HG03060 (cell line): ENCODE data around the gene B9D2.
"Not testable (repeated sequence)": the region's sequence is repeated elsewhere in the genome, so short reads cannot be mapped to it uniquely, and the experiment has no call there.

Source experiments
- ATAC-seq: cut with Tn5 transposase; IDR thresholded peaks from one replicate; pipeline ENCODE4 v1.9.1; 2021; ENCODE audit warnings: low read depth, moderate number of reproducible peaks; ENCODE audit not compliant: unreplicated experiment

Gene B9D2, protein sequence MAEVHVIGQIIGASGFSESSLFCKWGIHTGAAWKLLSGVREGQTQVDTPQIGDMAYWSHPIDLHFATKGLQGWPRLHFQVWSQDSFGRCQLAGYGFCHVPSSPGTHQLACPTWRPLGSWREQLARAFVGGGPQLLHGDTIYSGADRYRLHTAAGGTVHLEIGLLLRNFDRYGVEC

GRCh38 chr19:41363753-41364523 is at the start of gene B9D2:
TSS of gene B9D2 (minus strand) at chr19:41364149. CDS start at chr19:41363519, 630 bp downstream.
- ATAC-seq: peak; percentile 82

GRCh38 chr19:41412953-41413352 is 49.0 kb upstream of the B9D2 start:
- no peak for ATAC-seq

- no peak for ATAC-seq
These were observed 48.0 kb upstream of the B9D2 start for GRCh38 chr19:41411968-41412265.

DNA sequence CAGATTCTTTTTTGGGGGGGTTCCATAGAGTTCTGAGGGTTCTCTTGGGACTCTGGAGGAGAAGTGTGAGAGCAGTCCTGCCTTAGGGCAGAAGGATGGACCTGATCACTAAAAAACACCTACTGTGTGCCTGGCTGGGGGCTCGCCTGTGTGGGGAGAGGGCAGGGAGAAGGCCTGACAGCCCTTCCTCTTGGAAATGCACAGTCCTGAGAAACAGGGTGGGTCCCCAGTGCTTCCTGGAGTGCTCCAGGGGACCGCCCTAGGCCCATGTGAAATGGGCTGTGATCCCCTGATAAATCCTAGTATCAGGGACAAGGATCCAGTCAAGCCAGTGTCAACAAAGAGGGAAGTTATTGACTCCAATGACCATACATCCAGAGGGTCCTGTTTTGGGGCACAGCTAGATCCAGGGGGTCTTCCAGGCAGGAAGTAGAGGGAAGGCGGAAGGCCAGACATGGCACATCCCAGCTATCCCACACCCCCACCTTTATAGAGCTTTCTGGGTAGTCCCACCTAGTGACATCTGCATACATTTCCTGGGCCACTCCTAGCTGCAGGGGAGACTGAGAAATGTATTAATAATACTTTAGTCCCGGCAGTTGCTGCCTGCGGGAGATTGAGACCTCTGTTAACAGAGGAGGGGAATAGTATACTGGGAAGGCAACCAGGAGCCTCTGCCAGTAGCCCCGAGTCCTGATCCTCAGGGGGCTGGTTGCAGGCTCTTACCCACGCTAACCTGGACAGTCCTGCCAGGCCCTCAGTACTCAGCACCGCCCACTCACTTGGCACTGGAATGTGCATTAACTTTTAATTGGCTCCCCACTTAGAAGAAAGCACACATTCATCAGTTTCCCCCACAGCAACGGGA is 47.4 kb upstream of the B9D2 start:
- ATAC-seq: no peak

DNA sequence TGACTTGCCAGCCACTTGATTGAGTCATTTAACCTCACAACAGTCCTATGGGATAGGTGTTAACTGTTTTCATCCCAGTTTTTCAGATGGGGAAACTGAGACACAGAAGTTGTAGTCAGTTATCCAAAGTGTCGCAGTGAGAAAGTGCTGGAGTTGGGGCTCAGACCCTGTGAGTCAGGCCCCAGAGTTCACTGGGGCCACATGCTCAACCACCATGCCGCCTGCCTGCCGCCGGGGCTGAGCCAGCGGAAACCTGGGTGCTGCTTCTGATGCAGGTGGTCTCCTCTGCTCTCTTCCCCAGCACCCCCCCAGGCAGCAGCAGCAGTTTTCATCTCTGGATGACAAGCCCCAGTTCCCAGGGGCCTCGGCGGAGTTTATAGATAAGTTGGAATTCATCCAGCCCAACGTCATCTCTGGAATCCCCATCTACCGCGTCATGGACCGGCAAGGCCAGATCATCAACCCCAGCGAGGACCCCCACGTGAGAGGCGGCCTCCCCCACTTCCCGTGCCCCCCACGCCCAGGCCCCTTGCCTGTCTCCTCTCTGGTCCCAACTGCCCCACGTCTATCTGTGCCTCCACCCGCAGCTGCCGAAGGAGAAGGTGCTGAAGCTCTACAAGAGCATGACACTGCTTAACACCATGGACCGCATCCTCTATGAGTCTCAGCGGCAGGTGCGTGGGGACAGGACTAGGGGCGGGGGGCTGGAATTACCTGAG is 46.5 kb upstream of the B9D2 start:
- ATAC-seq: no peak

- ATAC-seq: no peak
These were observed 45.3 kb upstream of the B9D2 start for GRCh38 chr19:41409288-41409687.

- not testable (repeated sequence) for ATAC-seq
These were observed 44.9 kb upstream of the B9D2 start for GRCh38 chr19:41408846-41409245.

GRCh38 chr19:41408256-41408655 is 44.3 kb upstream of the B9D2 start:
- no peak for ATAC-seq

DNA sequence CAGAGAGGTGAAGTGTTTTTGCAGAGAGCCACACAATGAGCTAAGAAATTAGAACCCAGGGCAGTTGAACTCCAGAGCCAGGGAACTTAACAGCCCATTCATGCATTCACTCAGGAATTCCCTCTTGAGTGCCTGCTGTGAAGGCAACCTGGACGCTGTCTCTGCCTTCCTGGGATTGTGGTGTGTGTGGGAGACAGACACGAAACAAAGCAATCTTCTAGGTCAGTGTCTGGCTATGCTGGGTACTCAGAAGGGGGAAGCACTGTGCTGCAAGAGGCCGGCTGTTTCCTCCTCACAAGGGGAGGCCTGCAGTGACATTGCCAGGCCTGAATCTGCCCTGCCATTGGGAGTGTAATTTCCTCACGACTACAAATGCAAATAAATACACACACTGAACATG is 43.3 kb upstream of the B9D2 start:
- ATAC-seq: no peak

DNA sequence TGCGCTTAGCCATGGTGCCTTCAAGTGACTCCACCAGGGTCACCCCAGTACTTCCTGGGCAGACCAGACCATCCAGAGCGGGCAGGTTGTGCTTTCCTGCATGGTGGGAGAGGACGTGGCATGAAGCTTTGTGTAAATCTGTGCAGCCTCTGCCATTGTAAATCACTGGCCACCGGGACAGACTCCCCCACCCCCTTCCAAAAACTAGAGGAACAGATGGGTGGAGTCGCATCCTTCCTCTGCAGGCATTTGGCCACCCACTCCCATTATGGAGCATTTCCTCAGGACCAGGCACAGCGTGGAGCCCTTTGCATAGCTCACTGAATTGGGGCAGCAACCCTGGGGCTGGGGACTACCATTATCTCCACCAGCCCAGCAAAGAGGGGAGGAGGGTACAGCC is 41.8 kb upstream of the B9D2 start:
- no peak for ATAC-seq

- no peak for ATAC-seq
These were observed 39.4 kb upstream of the B9D2 start for GRCh38 chr19:41403181-41403970.

GRCh38 chr19:41402010-41402409 is 38.1 kb upstream of the B9D2 start:
- ATAC-seq: no peak

DNA sequence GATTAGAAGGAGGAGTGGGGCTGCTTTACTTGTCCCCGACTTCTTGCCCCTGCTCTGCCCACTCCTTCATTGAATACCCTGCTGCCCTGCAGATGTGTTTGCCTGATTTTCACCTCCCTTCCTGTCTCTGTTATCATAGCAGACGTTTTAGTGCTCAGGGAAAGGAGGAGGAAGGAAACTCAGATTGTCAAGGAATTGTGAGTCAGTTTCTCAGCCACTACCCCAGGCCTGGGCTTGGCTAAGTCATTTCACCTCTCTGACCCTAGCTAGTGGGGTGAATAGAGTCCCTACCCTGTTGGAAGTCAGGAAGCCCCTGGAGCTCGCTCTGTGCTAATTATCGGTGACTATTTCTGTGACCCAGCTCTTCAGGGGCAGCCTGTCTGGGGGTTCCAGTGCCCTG is 37.5 kb upstream of the B9D2 start:
- no peak for ATAC-seq

DNA sequence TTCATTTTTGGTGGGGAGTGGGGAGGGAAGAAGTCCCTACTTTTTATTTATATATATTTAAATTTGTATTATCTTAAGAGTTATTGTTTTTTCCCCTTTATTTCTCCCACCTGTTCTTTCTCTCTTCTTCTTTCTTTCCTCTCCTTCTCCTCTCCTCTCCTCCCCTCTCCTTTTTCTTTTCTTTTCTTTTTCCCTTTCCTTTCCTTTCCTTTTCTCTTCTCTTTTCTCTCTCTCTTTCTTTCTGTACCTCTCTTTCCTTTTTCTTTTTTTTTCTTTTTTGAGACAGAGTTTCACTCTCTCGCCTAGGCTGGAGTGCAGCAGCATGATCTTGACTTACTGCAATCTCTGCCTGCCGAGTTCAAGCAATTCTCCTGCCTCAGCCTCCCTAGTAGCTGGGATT is 35.6 kb upstream of the B9D2 start:
- ATAC-seq: no peak

GRCh38 chr19:41399091-41399490 is 35.1 kb upstream of the B9D2 start:
- ATAC-seq: no peak

DNA sequence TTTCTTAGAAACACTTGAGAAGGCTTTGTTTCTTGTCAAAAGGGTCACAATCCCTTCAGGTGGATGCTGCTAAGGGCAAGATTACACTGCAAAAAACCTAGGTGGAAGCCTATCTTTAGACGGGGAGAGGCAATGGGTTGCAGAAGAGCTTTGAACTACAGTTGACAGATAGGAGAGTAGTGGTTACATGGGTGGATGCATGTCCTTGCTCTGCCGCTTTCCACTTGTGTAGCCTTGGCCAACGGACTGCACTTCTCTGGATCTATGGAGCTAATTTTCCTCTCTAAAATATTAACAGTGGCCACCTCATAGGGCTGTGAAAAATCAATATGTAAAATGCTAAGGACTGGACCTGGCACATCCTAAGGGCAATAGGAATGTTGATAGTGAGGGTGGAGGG is 34.6 kb upstream of the B9D2 start:
- ATAC-seq: no peak

GRCh38 chr19:41398050-41398418 is 34.1 kb upstream of the B9D2 start:
- no peak for ATAC-seq

DNA sequence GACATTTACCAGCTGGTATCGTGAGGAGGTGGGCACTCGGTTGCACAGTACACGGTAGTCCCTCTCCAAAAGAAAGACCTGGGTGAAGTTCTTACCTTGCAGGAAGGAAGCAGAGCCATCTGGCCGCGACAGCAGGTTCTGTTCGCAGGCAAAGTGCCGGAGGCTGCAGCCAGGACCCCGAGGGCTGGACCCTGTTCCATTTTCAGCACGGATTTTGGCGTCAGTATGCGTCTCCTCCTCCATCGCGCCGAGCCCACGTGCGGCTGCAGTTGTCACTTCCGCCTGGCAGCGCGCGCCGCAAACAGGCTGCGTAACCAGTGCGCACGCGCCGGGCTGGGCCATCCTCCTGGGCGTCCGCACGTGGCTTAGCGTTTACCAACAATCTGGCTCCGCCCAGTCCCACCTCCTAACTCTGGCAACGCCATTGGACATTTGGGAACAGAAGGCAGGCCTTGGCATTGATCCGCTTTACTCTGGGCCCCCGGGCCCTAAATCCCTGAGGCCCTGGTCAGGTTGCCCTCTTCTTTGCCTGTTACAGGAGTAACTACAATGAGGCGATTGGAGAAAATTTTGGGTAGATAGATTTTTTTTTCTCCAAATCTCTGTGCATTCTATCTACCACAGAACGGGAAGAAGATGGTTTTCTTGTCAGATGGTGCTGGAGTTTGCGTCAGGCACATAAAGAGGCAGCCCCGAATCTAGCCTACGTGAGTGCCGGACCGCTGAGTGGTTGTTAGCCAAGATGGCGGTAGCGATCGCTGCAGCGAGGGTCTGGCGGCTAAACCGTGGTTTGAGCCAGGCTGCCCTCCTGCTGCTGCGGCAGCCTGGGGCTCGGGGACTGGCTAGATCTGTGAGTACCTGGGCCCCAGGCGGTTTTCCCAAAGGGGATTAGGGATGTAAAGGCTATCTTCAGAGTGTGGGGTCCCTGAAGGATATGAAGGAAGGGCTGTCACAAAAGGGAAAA is 33.4 kb upstream of the B9D2 start, which contains the start of the genes BCKDHA and EXOSC5:
TSS of gene BCKDHA (plus strand) at position 733 of the 964 bp plus-strand sequence. CDS start at position 743, 10 bp downstream.
TSS of gene EXOSC5 (minus strand) at position 274 of the 964 bp plus-strand sequence. CDS start at position 243, 31 bp downstream.
- ATAC-seq: peak; percentile 93

GRCh38 chr19:41395355-41395754 is 31.4 kb upstream of the B9D2 start:
- ATAC-seq: no peak
